Mesothelial cell of epicardium (in vitro differentiated cells): Measurements from ENCODE around the gene KYNU. TPM values are rescaled to one million over a fixed set of nuclear protein-coding genes. Genes with fewer than 3 reads are reported as not detected.

Experiments used
- DNase-seq, 2 experiments: peaks; one replicate each; pipeline ENCODE4 v3.0.0; 2021; ENCODE audit warnings: low spot score in 2 of 2; ENCODE audit not compliant: unreplicated experiment in 2 of 2
- H3K27ac Mint-ChIP-seq: 2 replicates; pipeline ENCODE4 v1.8.0; 2021; ENCODE audit warnings: mixed read lengths
- H3K27me3 Mint-ChIP-seq: 2 replicates; pipeline ENCODE4 v1.8.0; 2021; ENCODE audit warnings: low read depth, mixed read lengths
- H3K36me3 Mint-ChIP-seq: 2 replicates; pipeline ENCODE4 v1.8.0; 2021; ENCODE audit warnings: mixed read lengths
- H3K4me1 Mint-ChIP-seq: 2 replicates; pipeline ENCODE4 v1.8.0; 2021; ENCODE audit warnings: mixed read lengths
- H3K4me3 Mint-ChIP-seq: 2 replicates; pipeline ENCODE4 v1.8.0; 2021; ENCODE audit warnings: mild to moderate bottlenecking, moderate library complexity, mixed read lengths
- H3K9me3 Mint-ChIP-seq: 2 replicates; pipeline ENCODE4 v1.8.0; 2021; ENCODE audit warnings: mixed read lengths
- total RNA-seq: library from RNA; stranded (reverse); gene quantifications from 3 replicates; pipeline ENCODE4 v1.2.1, GENCODE V29; 2021
- TF ChIP-seq, protein P1 (sequence below): fragments of 200-600 bp; sonication (generic); IDR thresholded peaks from one replicate; pipeline ENCODE4 v1.5.0; 2021; ENCODE audit warnings: antibody characterized with exemption; ENCODE audit not compliant: unreplicated experiment

KYNU gene
- total RNA-seq, 1 donor from 2014 or later, result 0.09 TPM

DNA sequence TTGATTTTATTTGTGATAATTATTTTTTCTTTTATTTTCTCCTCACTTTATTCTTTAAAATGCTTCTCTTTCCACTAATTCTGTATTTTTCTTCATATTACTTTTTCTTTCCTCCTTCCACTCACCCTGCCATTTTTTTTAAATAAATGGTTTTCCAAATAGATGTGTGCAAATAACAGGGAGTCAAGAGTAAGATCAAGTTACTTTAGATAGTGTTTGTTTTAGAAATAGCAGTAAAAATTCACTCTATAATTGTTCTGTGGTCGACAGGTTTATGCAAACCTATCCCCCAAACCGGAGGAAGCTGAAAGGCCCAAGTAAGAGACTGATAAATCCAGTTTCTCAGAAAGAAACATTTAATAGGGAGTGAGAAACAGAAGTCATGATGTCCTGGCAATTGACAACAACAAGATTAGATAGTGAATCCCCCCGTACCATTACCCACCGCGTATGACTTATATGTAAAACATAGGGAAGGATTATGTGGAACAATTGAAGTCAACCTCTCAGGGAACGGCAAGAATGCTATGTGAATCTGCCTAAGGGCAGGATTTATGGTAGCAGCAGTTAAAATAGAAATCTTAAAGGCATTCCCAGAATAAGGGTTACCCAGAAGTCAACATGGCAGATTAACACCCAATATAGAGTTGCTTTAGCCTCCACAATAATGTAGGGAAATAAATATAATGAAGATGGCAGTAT lies 75.5 kb downstream of the KYNU start:
- peak overlapping the region; percentile 84 for H3K27ac Mint-ChIP-seq
- H3K36me3 Mint-ChIP-seq, result peaks cover 19% of the 10 kb centered on the region
- DNase-seq, result no peak
- peaks cover 14% of the 10 kb centered on the region for H3K4me1 Mint-ChIP-seq
- H3K27me3 Mint-ChIP-seq, result no peaks in the 10 kb centered on the region
- H3K9me3 Mint-ChIP-seq, result peaks cover 21% of the 10 kb centered on the region
- H3K4me3 Mint-ChIP-seq, result no peak overlapping the region
- TF ChIP-seq, protein P1, sequence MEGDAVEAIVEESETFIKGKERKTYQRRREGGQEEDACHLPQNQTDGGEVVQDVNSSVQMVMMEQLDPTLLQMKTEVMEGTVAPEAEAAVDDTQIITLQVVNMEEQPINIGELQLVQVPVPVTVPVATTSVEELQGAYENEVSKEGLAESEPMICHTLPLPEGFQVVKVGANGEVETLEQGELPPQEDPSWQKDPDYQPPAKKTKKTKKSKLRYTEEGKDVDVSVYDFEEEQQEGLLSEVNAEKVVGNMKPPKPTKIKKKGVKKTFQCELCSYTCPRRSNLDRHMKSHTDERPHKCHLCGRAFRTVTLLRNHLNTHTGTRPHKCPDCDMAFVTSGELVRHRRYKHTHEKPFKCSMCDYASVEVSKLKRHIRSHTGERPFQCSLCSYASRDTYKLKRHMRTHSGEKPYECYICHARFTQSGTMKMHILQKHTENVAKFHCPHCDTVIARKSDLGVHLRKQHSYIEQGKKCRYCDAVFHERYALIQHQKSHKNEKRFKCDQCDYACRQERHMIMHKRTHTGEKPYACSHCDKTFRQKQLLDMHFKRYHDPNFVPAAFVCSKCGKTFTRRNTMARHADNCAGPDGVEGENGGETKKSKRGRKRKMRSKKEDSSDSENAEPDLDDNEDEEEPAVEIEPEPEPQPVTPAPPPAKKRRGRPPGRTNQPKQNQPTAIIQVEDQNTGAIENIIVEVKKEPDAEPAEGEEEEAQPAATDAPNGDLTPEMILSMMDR, result no peak

DNA sequence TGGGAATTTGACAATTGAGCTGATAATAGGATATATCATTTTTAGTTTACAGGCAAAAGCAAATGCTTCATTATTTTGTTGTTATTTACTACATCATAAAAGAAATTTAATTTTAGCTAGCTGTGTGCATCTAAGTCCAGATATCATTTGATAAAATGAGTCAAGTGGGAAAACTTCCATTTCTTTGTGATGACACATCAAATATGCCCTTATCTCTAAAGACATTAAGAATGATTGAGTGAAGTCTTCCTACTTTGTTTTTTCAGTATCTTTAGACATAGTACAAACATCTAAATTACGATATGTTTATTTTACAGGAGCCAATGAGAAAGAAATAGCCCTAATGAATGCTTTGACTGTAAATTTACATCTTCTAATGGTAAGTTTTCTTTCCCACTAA lies 77.0 kb downstream of the KYNU start:
- Mint-ChIP-seq H3K27me3 (no peaks in the 10 kb centered on the region), H3K9me3 (peaks cover 18% of the 10 kb centered on the region), H3K4me3 (no peak overlapping the region), H3K36me3 (peaks cover 14% of the 10 kb centered on the region), H3K4me1 (peaks cover 14% of the 10 kb centered on the region), H3K27ac (no peak overlapping the region)
- no peak for DNase-seq
- TF ChIP-seq, protein P1, result no peak

DNA sequence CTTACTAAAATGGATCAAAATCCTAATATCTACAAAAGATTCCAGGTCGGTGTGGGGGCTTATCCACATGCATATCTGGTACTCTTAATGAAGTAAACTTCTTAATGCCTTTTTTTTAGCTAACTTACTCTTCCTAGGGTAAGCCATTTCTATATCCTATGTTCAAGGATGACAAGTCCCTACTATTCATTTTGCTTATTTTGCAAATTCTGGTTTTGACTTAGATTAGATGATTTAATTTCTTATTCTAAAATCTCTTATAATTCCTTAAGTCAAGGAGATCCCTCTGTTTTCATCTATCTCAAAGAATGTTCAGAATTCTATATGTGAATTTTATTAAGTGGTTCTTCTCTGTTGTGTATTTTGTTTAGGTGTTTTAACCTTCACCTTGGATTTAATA lies 79.7 kb downstream of the KYNU start:
- no peak for DNase-seq
- no peaks in the 10 kb centered on the region for H3K27me3 Mint-ChIP-seq
- peaks cover 14% of the 10 kb centered on the region for H3K4me1 Mint-ChIP-seq
- H3K27ac Mint-ChIP-seq, result no peak overlapping the region
- peaks cover 4% of the 10 kb centered on the region for H3K9me3 Mint-ChIP-seq
- no peak overlapping the region for H3K4me3 Mint-ChIP-seq
- TF ChIP-seq, protein P1, result no peak
- H3K36me3 Mint-ChIP-seq, result no peaks in the 10 kb centered on the region

DNA sequence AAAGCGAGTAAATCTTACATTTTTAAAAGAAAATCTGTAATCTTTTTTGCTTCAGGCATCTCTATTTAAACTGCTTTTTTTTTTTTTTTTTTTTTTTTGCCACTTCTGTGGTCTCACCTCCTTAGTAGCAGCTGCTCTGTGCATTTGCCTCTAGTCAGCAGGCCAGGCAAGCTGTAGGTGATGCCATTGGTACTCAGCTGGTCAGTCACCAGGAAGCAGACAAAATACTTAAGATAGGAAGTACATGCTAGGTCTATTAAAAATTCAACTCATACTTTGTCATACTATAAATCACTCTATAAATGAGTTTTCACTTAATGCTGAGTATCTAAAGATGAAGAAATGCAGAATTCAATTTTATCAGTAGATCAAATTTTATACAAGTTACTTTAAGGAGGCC lies 83.7 kb downstream of the KYNU start:
- Mint-ChIP-seq H3K9me3 (peaks cover 31% of the 10 kb centered on the region), H3K4me3 (no peak overlapping the region), H3K36me3 (peaks cover 6% of the 10 kb centered on the region), H3K4me1 (no peaks in the 10 kb centered on the region), H3K27ac (no peak overlapping the region), H3K27me3 (no peaks in the 10 kb centered on the region)
- DNase-seq, result no peak
- TF ChIP-seq, protein P1, result no peak

DNA sequence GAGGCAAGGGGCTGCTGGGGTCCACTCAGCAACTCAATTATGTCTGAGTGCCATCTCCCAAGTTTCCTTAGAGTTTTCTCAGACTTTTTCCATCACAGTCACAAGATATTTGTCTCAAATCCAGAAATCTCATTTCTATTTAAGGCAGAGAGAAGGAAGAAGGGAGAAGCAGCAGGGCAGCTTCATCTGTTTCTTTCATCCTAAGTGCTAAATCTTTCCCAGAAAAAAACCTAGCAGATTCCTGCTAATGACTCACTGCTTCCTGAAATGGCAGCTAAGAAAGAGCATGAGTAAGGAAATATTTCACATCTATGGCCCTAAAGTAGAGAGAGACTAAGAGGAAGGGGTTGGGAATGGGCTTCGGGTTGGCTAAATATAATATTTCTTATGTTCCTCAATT lies 88.0 kb downstream of the KYNU start:
- Mint-ChIP-seq H3K4me1 (peaks cover 9% of the 10 kb centered on the region), H3K4me3 (no peak overlapping the region), H3K36me3 (peaks cover 6% of the 10 kb centered on the region), H3K27ac (no peak overlapping the region), H3K9me3 (peaks cover 26% of the 10 kb centered on the region), H3K27me3 (no peaks in the 10 kb centered on the region)
- TF ChIP-seq, protein P1, result no peak
- DNase-seq, result no peak

GRCh38 chr2:142966284-142966683 lies 88.8 kb downstream of the KYNU start:
- TF ChIP-seq, protein P1, result no peak
- Mint-ChIP-seq H3K36me3 (peaks cover 6% of the 10 kb centered on the region), H3K4me1 (peaks cover 9% of the 10 kb centered on the region), H3K27me3 (no peaks in the 10 kb centered on the region), H3K9me3 (peaks cover 26% of the 10 kb centered on the region), H3K4me3 (no peak overlapping the region), H3K27ac (no peak overlapping the region)
- DNase-seq, result no peak
